HL-60 (cell line): Measurements from ENCODE around the gene MICAL2.

ENCODE experiments used
- GABPA ChIP-seq: IDR thresholded peaks from 2 replicates; pipeline ENCODE4 v1.6.1; 2012; ENCODE audit warnings: low read depth
- POLR2AphosphoS5 ChIP-seq: IDR thresholded peaks from 2 replicates; pipeline ENCODE4 v1.6.1; 2012; ENCODE audit warnings: low read depth
- SPI1 ChIP-seq: IDR thresholded peaks from 2 replicates; pipeline ENCODE4 v1.6.1; 2012; ENCODE audit warnings: low read depth, mild to moderate bottlenecking, borderline replicate concordance
- TF ChIP-seq, protein P1 (sequence below): IDR thresholded peaks from one replicate; pipeline ENCODE4 v1.5.1; 2011; ENCODE audit warnings: low read length, control low read depth, inconsistent platforms; ENCODE audit not compliant: insufficient read depth
- TF ChIP-seq, protein P2 (sequence below): IDR thresholded peaks from 2 replicates; pipeline ENCODE4 v1.6.1; 2012; ENCODE audit warnings: low read depth; ENCODE audit not compliant: insufficient replicate concordance

DNA sequence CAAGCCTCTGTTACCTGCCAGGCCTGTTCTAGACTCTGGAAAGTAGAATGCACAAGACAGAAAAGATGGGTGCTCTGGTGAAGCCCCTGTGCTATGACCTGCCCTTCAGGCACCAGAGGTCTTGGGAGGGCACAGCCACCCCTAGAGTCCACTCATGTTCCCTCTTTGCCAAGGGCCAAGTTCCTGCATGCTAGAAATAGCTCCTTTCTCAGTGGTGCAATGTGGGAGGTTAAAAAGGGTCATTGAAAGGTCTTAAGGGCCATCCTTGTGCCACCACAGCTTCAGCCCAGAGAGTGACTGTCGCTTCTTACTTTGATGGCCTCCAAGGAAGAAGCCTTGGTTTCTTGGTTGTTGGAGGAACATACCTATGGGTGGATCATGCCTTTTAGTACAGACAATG lies 182.4 kb downstream of the MICAL2 start:
- TF ChIP-seq, protein P1, sequence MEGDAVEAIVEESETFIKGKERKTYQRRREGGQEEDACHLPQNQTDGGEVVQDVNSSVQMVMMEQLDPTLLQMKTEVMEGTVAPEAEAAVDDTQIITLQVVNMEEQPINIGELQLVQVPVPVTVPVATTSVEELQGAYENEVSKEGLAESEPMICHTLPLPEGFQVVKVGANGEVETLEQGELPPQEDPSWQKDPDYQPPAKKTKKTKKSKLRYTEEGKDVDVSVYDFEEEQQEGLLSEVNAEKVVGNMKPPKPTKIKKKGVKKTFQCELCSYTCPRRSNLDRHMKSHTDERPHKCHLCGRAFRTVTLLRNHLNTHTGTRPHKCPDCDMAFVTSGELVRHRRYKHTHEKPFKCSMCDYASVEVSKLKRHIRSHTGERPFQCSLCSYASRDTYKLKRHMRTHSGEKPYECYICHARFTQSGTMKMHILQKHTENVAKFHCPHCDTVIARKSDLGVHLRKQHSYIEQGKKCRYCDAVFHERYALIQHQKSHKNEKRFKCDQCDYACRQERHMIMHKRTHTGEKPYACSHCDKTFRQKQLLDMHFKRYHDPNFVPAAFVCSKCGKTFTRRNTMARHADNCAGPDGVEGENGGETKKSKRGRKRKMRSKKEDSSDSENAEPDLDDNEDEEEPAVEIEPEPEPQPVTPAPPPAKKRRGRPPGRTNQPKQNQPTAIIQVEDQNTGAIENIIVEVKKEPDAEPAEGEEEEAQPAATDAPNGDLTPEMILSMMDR = no peak
- TF ChIP-seq GABPA (no peak), POLR2AphosphoS5 (no peak), SPI1 (no peak)
- TF ChIP-seq, protein P2, sequence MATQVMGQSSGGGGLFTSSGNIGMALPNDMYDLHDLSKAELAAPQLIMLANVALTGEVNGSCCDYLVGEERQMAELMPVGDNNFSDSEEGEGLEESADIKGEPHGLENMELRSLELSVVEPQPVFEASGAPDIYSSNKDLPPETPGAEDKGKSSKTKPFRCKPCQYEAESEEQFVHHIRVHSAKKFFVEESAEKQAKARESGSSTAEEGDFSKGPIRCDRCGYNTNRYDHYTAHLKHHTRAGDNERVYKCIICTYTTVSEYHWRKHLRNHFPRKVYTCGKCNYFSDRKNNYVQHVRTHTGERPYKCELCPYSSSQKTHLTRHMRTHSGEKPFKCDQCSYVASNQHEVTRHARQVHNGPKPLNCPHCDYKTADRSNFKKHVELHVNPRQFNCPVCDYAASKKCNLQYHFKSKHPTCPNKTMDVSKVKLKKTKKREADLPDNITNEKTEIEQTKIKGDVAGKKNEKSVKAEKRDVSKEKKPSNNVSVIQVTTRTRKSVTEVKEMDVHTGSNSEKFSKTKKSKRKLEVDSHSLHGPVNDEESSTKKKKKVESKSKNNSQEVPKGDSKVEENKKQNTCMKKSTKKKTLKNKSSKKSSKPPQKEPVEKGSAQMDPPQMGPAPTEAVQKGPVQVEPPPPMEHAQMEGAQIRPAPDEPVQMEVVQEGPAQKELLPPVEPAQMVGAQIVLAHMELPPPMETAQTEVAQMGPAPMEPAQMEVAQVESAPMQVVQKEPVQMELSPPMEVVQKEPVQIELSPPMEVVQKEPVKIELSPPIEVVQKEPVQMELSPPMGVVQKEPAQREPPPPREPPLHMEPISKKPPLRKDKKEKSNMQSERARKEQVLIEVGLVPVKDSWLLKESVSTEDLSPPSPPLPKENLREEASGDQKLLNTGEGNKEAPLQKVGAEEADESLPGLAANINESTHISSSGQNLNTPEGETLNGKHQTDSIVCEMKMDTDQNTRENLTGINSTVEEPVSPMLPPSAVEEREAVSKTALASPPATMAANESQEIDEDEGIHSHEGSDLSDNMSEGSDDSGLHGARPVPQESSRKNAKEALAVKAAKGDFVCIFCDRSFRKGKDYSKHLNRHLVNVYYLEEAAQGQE = no peak
